SH-SY5Y (cell line): Measurements from ENCODE around the gene TRPC5OS.

ENCODE experiments used
- GATA2 ChIP-seq: IDR thresholded peaks from 2 replicates; pipeline ENCODE4 v1.6.1; 2011; ENCODE audit warnings: mild to moderate bottlenecking, low read depth, low read length
- GATA3 ChIP-seq: IDR thresholded peaks from 2 replicates; pipeline ENCODE4 v1.6.1; 2011; ENCODE audit warnings: low read depth, mild to moderate bottlenecking, low read length, moderate library complexity

TRPC5OS gene

GRCh38 chrX:111875881-111876280 lies at the start of gene TRPC5OS:
TRPC5OS (plus strand) TSS chrX:111876181; CDS start chrX:111901850, 25,669 bp downstream.
- TF ChIP-seq GATA3 (no peak), GATA2 (no peak)

DNA sequence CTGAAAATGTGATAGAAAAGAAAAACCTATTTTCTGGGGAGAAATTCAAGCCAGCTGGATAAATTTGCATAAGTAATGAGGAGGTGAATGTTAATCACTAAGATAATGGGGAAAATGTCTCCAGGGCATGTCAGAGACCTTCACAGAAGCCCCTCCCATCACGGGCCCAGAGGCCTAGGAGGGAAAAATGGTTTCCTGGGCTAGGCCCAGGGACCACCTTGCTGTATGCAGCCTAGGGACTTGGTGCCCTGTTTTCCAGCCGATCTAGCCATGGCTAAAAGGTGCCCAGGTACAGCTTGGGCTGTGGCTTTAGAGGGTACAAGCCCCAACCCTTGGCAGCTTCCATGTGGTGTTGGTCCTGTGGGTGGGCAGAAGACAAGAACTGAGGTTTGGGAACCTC lies 46.6 kb upstream of the TRPC5OS start:
- TF ChIP-seq GATA3 (no peak), GATA2 (no peak)

GRCh38 chrX:111830571-111830970 lies 45.4 kb upstream of the TRPC5OS start:
- TF ChIP-seq GATA2 (no peak), GATA3 (no peak)

- TF ChIP-seq GATA3 = no peak
- no peak for TF ChIP-seq GATA2
Measured at GRCh38 chrX:111831343-111831742, 44.6 kb upstream of the TRPC5OS start.

DNA sequence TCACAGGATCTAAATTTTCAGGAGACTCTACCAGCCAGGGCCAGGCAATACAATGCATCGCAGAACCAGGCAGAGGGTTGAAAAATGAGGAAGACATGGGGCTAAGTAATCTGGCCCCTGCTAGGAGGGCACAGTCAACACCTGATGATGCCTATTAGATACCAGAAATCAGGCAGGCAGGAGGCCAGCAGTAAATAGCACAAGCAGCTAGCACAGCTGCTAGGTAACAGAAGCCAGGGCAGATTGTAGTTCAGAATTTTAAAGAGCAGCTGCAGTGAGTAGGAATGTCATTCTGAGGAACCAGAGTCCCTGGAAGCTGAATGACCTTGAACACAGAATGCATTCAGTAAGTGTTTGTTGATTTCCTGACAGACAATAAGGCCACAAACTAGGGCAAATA lies 38.8 kb upstream of the TRPC5OS start:
- TF ChIP-seq GATA3 (no peak), GATA2 (no peak)

- TF ChIP-seq GATA3 (no peak), GATA2 (no peak)
Measured at GRCh38 chrX:111847491-111848133, 28.4 kb upstream of the TRPC5OS start.

DNA sequence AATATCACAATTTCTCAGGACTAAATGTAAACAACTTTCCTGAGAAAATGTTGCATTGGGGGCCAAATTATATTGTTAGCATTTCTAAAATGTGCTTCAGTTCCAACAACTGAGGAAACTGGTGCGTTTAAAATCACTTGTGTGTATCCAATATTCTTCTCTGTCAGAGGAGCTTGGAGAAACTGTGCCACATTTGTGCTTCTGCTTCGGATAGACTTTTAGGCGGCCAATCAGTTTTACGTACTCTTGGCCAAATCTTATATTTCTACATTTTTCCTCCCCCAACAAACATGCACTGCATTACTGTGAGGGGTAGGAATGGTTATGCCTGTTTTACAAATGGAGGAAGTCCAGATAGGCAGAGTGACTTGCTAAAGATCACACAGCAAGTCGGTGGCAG lies 27.4 kb upstream of the TRPC5OS start:
- TF ChIP-seq GATA3 (no peak), GATA2 (no peak)

GRCh38 chrX:111850975-111851374 lies 25.0 kb upstream of the TRPC5OS start:
- TF ChIP-seq GATA2 (no peak), GATA3 (no peak)

GRCh38 chrX:111854556-111855490 lies 21.2 kb upstream of the TRPC5OS start:
- TF ChIP-seq GATA2 (no peak), GATA3 (no peak)

GRCh38 chrX:111857534-111858060 lies 18.4 kb upstream of the TRPC5OS start:
- no peak for TF ChIP-seq GATA3
- no peak for TF ChIP-seq GATA2

DNA sequence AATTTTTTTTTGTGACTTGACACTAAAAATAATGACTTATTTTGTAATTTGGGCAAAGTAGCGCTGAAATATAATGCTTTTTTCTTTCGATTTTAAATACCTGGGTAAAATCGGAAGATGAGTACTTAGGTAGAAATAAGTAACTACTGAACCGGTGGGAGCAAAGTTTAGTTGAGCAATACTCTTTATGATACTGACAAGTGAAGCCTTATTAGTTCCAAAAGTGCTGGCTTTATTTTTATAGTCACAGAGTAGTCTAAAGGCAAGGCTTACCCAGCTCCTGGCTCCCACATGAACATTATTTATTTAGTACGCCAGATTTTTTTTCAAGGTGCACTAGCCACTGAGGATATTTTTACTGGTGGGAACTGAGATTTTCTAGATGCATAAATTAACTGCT lies 14.4 kb upstream of the TRPC5OS start:
- no peak for TF ChIP-seq GATA2
- no peak for TF ChIP-seq GATA3

- TF ChIP-seq GATA2 = no peak
- no peak for TF ChIP-seq GATA3
Measured at GRCh38 chrX:111867236-111867635, 8.7 kb upstream of the TRPC5OS start.

DNA sequence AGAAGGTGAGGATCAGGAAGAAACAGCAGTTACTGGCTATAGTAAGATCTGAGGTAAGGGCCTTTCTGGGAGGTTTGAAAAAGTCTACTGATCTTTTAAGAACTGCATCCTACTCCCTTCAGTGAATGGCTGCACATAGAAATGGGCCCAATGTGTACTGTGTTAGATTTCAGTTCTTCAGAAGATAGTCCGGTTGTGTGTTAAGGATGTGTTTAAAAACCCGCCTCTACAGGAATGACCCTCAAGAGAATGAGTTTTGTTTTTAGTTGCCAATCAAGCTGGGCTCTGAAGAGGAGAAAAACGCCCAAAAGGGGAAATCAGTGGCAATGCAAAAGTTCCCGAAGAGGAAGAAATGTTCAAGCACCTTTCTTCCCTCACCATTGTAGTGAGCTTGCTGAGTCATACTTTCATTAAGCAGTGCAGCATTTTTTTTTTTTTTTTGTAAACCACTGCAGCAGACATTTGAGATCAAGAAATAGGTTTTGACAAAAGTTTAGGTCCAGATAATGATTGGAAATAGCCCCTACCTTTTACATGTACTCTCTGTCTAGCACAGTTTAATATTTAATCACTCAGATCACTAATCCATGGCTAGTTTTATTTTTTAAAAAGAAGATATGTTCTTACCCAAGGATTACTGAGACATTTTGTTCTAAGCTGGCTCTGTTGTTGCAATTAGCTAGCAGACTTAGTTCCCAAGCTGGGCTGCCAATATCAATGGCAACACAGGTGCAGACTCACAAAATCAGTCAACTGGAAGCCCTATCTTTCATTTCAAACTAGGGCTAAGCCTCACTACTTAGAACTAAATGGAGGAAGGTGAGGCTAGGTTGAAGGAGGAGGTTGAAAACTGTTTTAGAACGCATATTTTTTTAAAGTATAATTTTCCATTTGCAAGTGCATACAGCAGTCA lies 7.0 kb upstream of the TRPC5OS start:
- TF ChIP-seq GATA3 (no peak), GATA2 (no peak)

GRCh38 chrX:111869639-111870034 lies 6.3 kb upstream of the TRPC5OS start:
- TF ChIP-seq GATA3 (no peak), GATA2 (no peak)

DNA sequence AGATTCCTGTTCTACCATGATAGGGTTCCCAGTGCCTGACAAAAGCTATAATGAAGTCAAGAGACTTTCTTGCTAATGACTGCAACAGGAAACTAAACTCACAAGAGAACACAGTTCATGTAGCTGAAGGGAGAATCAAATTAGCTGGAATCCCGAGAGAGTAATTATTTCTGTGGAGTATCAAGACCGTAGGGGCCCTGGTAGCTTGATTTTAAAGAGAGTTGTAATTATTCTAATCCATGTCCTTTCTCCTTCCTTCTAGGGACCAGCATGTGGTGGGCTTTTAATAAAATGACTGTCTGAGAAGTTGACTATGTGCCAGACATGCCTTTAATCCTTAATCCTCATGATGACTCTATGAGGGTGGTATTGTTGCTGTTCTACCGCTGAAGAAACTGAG lies 1.7 kb upstream of the TRPC5OS start:
- TF ChIP-seq GATA3 = no peak
- TF ChIP-seq GATA2 = no peak
